CD14-positive monocyte (primary cell): ENCODE measurements around the gene FLRT3. TPM values are rescaled to one million over a fixed set of nuclear protein-coding genes. Genes with fewer than 3 reads are reported as not detected.

Source experiments
- DNase-seq, 3 donors: peaks; one replicate each; pipeline ENCODE4 v3.0.0-alpha.2; 2011 to 2022
- H2AFZ ChIP-seq: 2 replicates; pipeline ENCODE4 v1.6.0; 2012; ENCODE audit warnings: mild to moderate bottlenecking, low read depth, low read length, inconsistent platforms; ENCODE audit not compliant: insufficient read depth, poor library complexity, severe bottlenecking
- H3K27ac ChIP-seq, 2 donors: 1 replicate in 1 of 2; 2 replicates in 1 of 2; pipeline ENCODE4 v1.5.1; 2012 to 2013; ENCODE audit warnings: low read length in 2 of 2, control low read depth in 1 of 2, inconsistent platforms in 1 of 2, low read depth in 1 of 2, mild to moderate bottlenecking in 1 of 2
- H3K27me3 ChIP-seq, 2 donors: one replicate each; pipeline versions ENCODE4 v1.6.0 to v1.6.1; 2011 to 2013; ENCODE audit warnings: low read length in 2 of 2; ENCODE audit not compliant: control insufficient read depth in 2 of 2, insufficient read depth in 2 of 2
- H3K36me3 ChIP-seq, 2 donors: replicated peaks in 1 of 2; 1 replicate in 1 of 2; 2 replicates in 1 of 2; pipeline versions ENCODE4 v1.5.1 to v1.6.1; 2012 to 2013; ENCODE audit warnings: low read length in 2 of 2, control low read depth in 1 of 2, inconsistent platforms in 1 of 2, mild to moderate bottlenecking in 1 of 2; ENCODE audit not compliant: insufficient read depth in 2 of 2, control insufficient read depth in 1 of 2
- H3K4me1 ChIP-seq, 2 donors: 1 replicate in 1 of 2; 2 replicates in 1 of 2; pipeline versions ENCODE4 v1.5.1 to v1.6.1; 2012 to 2013; ENCODE audit warnings: low read length in 2 of 2, control low read depth in 1 of 2, inconsistent platforms in 1 of 2, mild to moderate bottlenecking in 1 of 2, moderate library complexity in 1 of 2; ENCODE audit not compliant: insufficient read depth in 2 of 2, control insufficient read depth in 1 of 2
- H3K4me2 ChIP-seq: replicated peaks from 2 replicates; pipeline ENCODE3; 2012; ENCODE audit warnings: low read length, moderate library complexity, mild to moderate bottlenecking; ENCODE audit not compliant: poor library complexity, severe bottlenecking; ENCODE audit errors: extremely low read depth
- H3K4me3 ChIP-seq, 3 experiments: fragments of 200-600 bp in 1 of 3; sonication (generic) in 1 of 3; replicated peaks in 1 of 3; 1 replicate in 2 of 3; 2 replicates in 1 of 3; pipeline ENCODE4 v1.5.1; 2011 to 2013; ENCODE audit warnings: low read length in 3 of 3, mild to moderate bottlenecking in 3 of 3, control low read depth in 2 of 3, low read depth in 2 of 3, inconsistent platforms in 1 of 3, moderate library complexity in 1 of 3
- H3K79me2 ChIP-seq: 2 replicates; pipeline ENCODE4 v1.6.0; 2012; ENCODE audit warnings: mild to moderate bottlenecking, control low read depth, inconsistent platforms, low read length, moderate library complexity; ENCODE audit not compliant: insufficient read depth
- H3K9ac ChIP-seq: 2 replicates; pipeline ENCODE4 v1.6.0; 2017; ENCODE audit warnings: low read length, mild to moderate bottlenecking; ENCODE audit not compliant: insufficient read depth, poor library complexity, severe bottlenecking
- H3K9me3 ChIP-seq, 2 donors: replicated peaks in 1 of 2; 1 replicate in 1 of 2; 2 replicates in 1 of 2; pipeline versions ENCODE4 v1.5.1 to v1.6.1; 2012 to 2013; ENCODE audit warnings: low read length in 2 of 2, control low read depth in 1 of 2; ENCODE audit not compliant: control insufficient read depth in 1 of 2, insufficient read depth in 1 of 2
- H4K20me1 ChIP-seq: 2 replicates; pipeline ENCODE4 v1.6.0; 2012; ENCODE audit warnings: mild to moderate bottlenecking, low read length, control low read depth, moderate library complexity; ENCODE audit not compliant: insufficient read depth
- H3K27ac Mint-ChIP-seq, 7 donors: one replicate each; pipeline ENCODE4 v1.8.0; 2020; ENCODE audit warnings: mild to moderate bottlenecking in 7 of 7, mixed read lengths in 7 of 7, moderate library complexity in 6 of 7, inconsistent platforms in 2 of 7
- H3K27me3 Mint-ChIP-seq, 3 donors: one replicate each; pipeline ENCODE4 v1.8.0; 2021 to 2022; ENCODE audit warnings: low read depth in 3 of 3, mild to moderate bottlenecking in 3 of 3, mixed read lengths in 3 of 3, moderate library complexity in 3 of 3, inconsistent platforms in 1 of 3
- H3K36me3 Mint-ChIP-seq, 2 donors: one replicate each; pipeline ENCODE4 v1.8.0; 2020; ENCODE audit warnings: mixed read lengths in 2 of 2, inconsistent platforms in 1 of 2, mild to moderate bottlenecking in 1 of 2
- H3K4me1 Mint-ChIP-seq: one replicate; pipeline ENCODE4 v1.8.0; 2020; ENCODE audit warnings: mild to moderate bottlenecking, mixed read lengths
- H3K4me3 Mint-ChIP-seq, 2 donors: one replicate each; pipeline ENCODE4 v1.8.0; 2020; ENCODE audit warnings: mild to moderate bottlenecking in 2 of 2, mixed read lengths in 2 of 2, moderate library complexity in 1 of 2
- H3K9me3 Mint-ChIP-seq, 7 donors: one replicate each; pipeline ENCODE4 v1.8.0; 2020 to 2022; ENCODE audit warnings: mixed read lengths in 7 of 7, mild to moderate bottlenecking in 6 of 7, moderate library complexity in 6 of 7, inconsistent platforms in 2 of 7
- CTCF ChIP-seq: fragments of 200-600 bp; IDR thresholded peaks from one replicate; pipeline ENCODE4 v1.8.0; 2022; ENCODE audit warnings: antibody characterized with exemption, mild to moderate bottlenecking
- WGBS: methylation state at CpG from one replicate; pipeline ENCODE4 v1.1.5; 2013; ENCODE audit warnings: missing lambda C conversion rate; ENCODE audit not compliant: insufficient coverage; 5-methylcytosine and 5-hydroxymethylcytosine counted together
- intact Hi-C, 2 donors: fragments of 100-400 bp; cut with micrococcal nuclease; formaldehyde crosslinking; loops; one replicate each; pipeline versions ENCODE4 v1.15.0 to v1.15.1; 2023
- polyA plus RNA-seq, 3 donors: library from polyadenylated mRNA; depleted of rRNA in 1 of 3; unstranded in 2 of 3; stranded (reverse) in 1 of 3; fragments of 300-500 nt in 2 of 3; fragments of >200 nt in 1 of 3; fragmentation: Illumina TruSeq in 2 of 3; gene quantifications; 1 replicate in 2 of 3; 2 replicates in 1 of 3; pipeline ENCODE4 v1.2.3, GENCODE V29; 2012 to 2021

FLRT3 gene
- polyA plus RNA-seq, 3 donors, result not detected

- H3K79me2 ChIP-seq, result no peaks in the 10 kb centered on the region
- no peak overlapping the region for H3K27ac ChIP-seq
- H3K36me3 ChIP-seq, result no peaks in the 10 kb centered on the region
- no peak overlapping the region for H3K4me2 ChIP-seq
- TF ChIP-seq CTCF, result no peak
- peaks cover 2 to 33% (median 8%) of the 10 kb centered on the region in 7 donors for H3K9me3 Mint-ChIP-seq
- H3K27me3 ChIP-seq, result no peaks in the 10 kb centered on the region
- DNase-seq, result no peak
- H3K4me1 Mint-ChIP-seq, result no peaks in the 10 kb centered on the region
- no peak overlapping the region for H3K4me3 ChIP-seq
- peaks cover 4 to 13% of the 10 kb centered on the region in 2 donors for H3K9me3 ChIP-seq
- H3K27me3 Mint-ChIP-seq, result peaks cover 0 to 3% (median 0%) of the 10 kb centered on the region in 3 donors
- intact Hi-C loops, result no loop called here
- H4K20me1 ChIP-seq, result no peaks in the 10 kb centered on the region
- H3K9ac ChIP-seq, result no peak overlapping the region
- WGBS, result no CpG with 5 or more reads among the region's 3 CpGs
- H3K4me3 Mint-ChIP-seq, result no peak overlapping the region
- H2AFZ ChIP-seq, result no peak overlapping the region
- no peak overlapping the region for H3K27ac Mint-ChIP-seq
- no peaks in the 10 kb centered on the region for H3K36me3 Mint-ChIP-seq
- no peaks in the 10 kb centered on the region for H3K4me1 ChIP-seq
These were observed 24.3 kb upstream of the FLRT3 start for GRCh38 chr20:14361509-14362345.

GRCh38 chr20:14360416-14360815 is 23.0 kb upstream of the FLRT3 start:
- H3K9me3 ChIP-seq, result peaks cover 4 to 8% of the 10 kb centered on the region in 2 donors
- H3K4me1 ChIP-seq, result no peaks in the 10 kb centered on the region
- H3K27ac ChIP-seq, result no peak overlapping the region
- H3K4me2 ChIP-seq, result no peak overlapping the region
- Mint-ChIP-seq H3K4me3 (no peak overlapping the region), H3K27ac (no peak overlapping the region), H3K9me3 (peaks cover 4 to 25% (median 5%) of the 10 kb centered on the region in 7 donors), H3K27me3 (peaks cover 0 to 3% (median 0%) of the 10 kb centered on the region in 3 donors), H3K36me3 (no peaks in the 10 kb centered on the region), H3K4me1 (no peaks in the 10 kb centered on the region)
- no peaks in the 10 kb centered on the region for H3K27me3 ChIP-seq
- H3K9ac ChIP-seq, result no peak overlapping the region
- no peak for DNase-seq
- no peak overlapping the region for H2AFZ ChIP-seq
- TF ChIP-seq CTCF, result no peak
- no peaks in the 10 kb centered on the region for H3K79me2 ChIP-seq
- H3K36me3 ChIP-seq, result no peaks in the 10 kb centered on the region
- H4K20me1 ChIP-seq, result no peaks in the 10 kb centered on the region
- intact Hi-C loops, result no loop called here
- no peak overlapping the region for H3K4me3 ChIP-seq
